T-helper 1 cell treated with Interleukin-12 subunit alpha and Interleukin-12 subunit beta and Interleukin-4 antibody, amounts not matched to agents 30 μg/mL and 1 μg/mL, for 36 hours (primary cell): ENCODE measurements around the gene MTRR.
"Not testable (repeated sequence)": the region's sequence is repeated elsewhere in the genome, so short reads cannot be mapped to it uniquely, and the experiment has no call there.

Source experiments
- H3K27ac Mint-ChIP-seq: one replicate; pipeline ENCODE4 v1.8.0; 2021; ENCODE audit warnings: mild to moderate bottlenecking, mixed read lengths
- H3K27me3 Mint-ChIP-seq: one replicate; pipeline ENCODE4 v1.8.0; 2021; ENCODE audit warnings: low read depth, mixed read lengths
- H3K36me3 Mint-ChIP-seq: one replicate; pipeline ENCODE4 v1.8.0; 2021; ENCODE audit warnings: low read depth, mixed read lengths
- H3K4me1 Mint-ChIP-seq: one replicate; pipeline ENCODE4 v1.8.0; 2021; ENCODE audit warnings: low read depth, mixed read lengths
- H3K4me3 Mint-ChIP-seq: one replicate; pipeline ENCODE4 v1.8.0; 2021; ENCODE audit warnings: mild to moderate bottlenecking, moderate library complexity, mixed read lengths
- H3K9me3 Mint-ChIP-seq: one replicate; pipeline ENCODE4 v1.8.0; 2021; ENCODE audit warnings: mixed read lengths

MTRR gene

GRCh38 chr5:7897014-7897600 lies 28.2 kb downstream of the MTRR start:
- peaks cover 13% of the 10 kb centered on the region for H3K4me1 Mint-ChIP-seq
- no peak overlapping the region for H3K4me3 Mint-ChIP-seq
- no peaks in the 10 kb centered on the region for H3K9me3 Mint-ChIP-seq
- H3K27ac Mint-ChIP-seq, result no peak overlapping the region
- H3K27me3 Mint-ChIP-seq, result no peaks in the 10 kb centered on the region
- H3K36me3 Mint-ChIP-seq, result peaks cover 69% of the 10 kb centered on the region

- no peak overlapping the region for H3K27ac Mint-ChIP-seq
- H3K4me1 Mint-ChIP-seq, result peaks cover 11% of the 10 kb centered on the region
Measured at GRCh38 chr5:7902201-7902600, 33.3 kb downstream of the MTRR start.

GRCh38 chr5:7902666-7903625 lies 34.0 kb downstream of the MTRR start:
- peaks cover 4% of the 10 kb centered on the region for H3K9me3 Mint-ChIP-seq
- H3K27ac Mint-ChIP-seq, result no peak overlapping the region
- no peaks in the 10 kb centered on the region for H3K27me3 Mint-ChIP-seq
- H3K36me3 Mint-ChIP-seq, result peaks cover 68% of the 10 kb centered on the region
- no peak overlapping the region for H3K4me3 Mint-ChIP-seq
- H3K4me1 Mint-ChIP-seq, result peaks cover 11% of the 10 kb centered on the region

More at GRCh38 chr5:7902201-7902600, 33.3 kb downstream of the MTRR start:
- Mint-ChIP-seq H3K27me3 (no peaks in the 10 kb centered on the region), H3K4me3 (no peak overlapping the region), H3K9me3 (no peaks in the 10 kb centered on the region), H3K36me3 (peaks cover 65% of the 10 kb centered on the region)

GRCh38 chr5:7904170-7904569 lies 35.2 kb downstream of the MTRR start:
- H3K27me3 Mint-ChIP-seq, result no peaks in the 10 kb centered on the region
- H3K36me3 Mint-ChIP-seq, result peaks cover 68% of the 10 kb centered on the region
- H3K27ac Mint-ChIP-seq, result no peak overlapping the region
- peaks cover 14% of the 10 kb centered on the region for H3K9me3 Mint-ChIP-seq
- H3K4me3 Mint-ChIP-seq, result no peak overlapping the region
- peaks cover 11% of the 10 kb centered on the region for H3K4me1 Mint-ChIP-seq

GRCh38 chr5:7907612-7908011 lies 38.7 kb downstream of the MTRR start:
- Mint-ChIP-seq H3K36me3 (peaks cover 60% of the 10 kb centered on the region), H3K27ac (no peak overlapping the region)

GRCh38 chr5:7908317-7908716 lies 39.4 kb downstream of the MTRR start:
- H3K27ac Mint-ChIP-seq, result no peak overlapping the region
- H3K36me3 Mint-ChIP-seq, result peaks cover 58% of the 10 kb centered on the region
- H3K9me3 Mint-ChIP-seq, result peaks cover 36% of the 10 kb centered on the region
- no peak overlapping the region for H3K4me3 Mint-ChIP-seq
- H3K4me1 Mint-ChIP-seq, result peaks cover 5% of the 10 kb centered on the region
- no peaks in the 10 kb centered on the region for H3K27me3 Mint-ChIP-seq

More at GRCh38 chr5:7907612-7908011, 38.7 kb downstream of the MTRR start:
- no peaks in the 10 kb centered on the region for H3K27me3 Mint-ChIP-seq
- peaks cover 29% of the 10 kb centered on the region for H3K9me3 Mint-ChIP-seq
- peaks cover 5% of the 10 kb centered on the region for H3K4me1 Mint-ChIP-seq
- no peak overlapping the region for H3K4me3 Mint-ChIP-seq

- Mint-ChIP-seq H3K27me3 (peaks cover 3% of the 10 kb centered on the region), H3K36me3 (peaks cover 37% of the 10 kb centered on the region), H3K27ac (no peak overlapping the region), H3K4me1 (no peaks in the 10 kb centered on the region), H3K4me3 (no peak overlapping the region), H3K9me3 (peaks cover 36% of the 10 kb centered on the region)
Measured at GRCh38 chr5:7910738-7911428, 41.9 kb downstream of the MTRR start.

GRCh38 chr5:7911429-7911771 lies 42.5 kb downstream of the MTRR start:
- Mint-ChIP-seq H3K9me3 (peaks cover 36% of the 10 kb centered on the region), H3K36me3 (peaks cover 36% of the 10 kb centered on the region)
- H3K4me3 Mint-ChIP-seq, H3K4me1 Mint-ChIP-seq, H3K27me3 Mint-ChIP-seq, H3K27ac Mint-ChIP-seq: not testable (repeated sequence)

GRCh38 chr5:7916171-7916804 lies 47.3 kb downstream of the MTRR start:
- Mint-ChIP-seq H3K4me1 (no peaks in the 10 kb centered on the region), H3K4me3 (no peak overlapping the region), H3K9me3 (peaks cover 12% of the 10 kb centered on the region), H3K36me3 (peaks cover 6% of the 10 kb centered on the region), H3K27me3 (peaks cover 7% of the 10 kb centered on the region), H3K27ac (no peak overlapping the region)

- no peaks in the 10 kb centered on the region for H3K4me1 Mint-ChIP-seq
- H3K36me3 Mint-ChIP-seq, result peaks cover 3% of the 10 kb centered on the region
- H3K9me3 Mint-ChIP-seq, result peaks cover 9% of the 10 kb centered on the region
- no peak overlapping the region for H3K27ac Mint-ChIP-seq
- H3K4me3 Mint-ChIP-seq, result no peak overlapping the region
- H3K27me3 Mint-ChIP-seq, result peaks cover 7% of the 10 kb centered on the region
Measured at GRCh38 chr5:7917130-7918123, 48.5 kb downstream of the MTRR start.

- H3K4me3 Mint-ChIP-seq, result no peak overlapping the region
- H3K27me3 Mint-ChIP-seq, result no peaks in the 10 kb centered on the region
- no peaks in the 10 kb centered on the region for H3K4me1 Mint-ChIP-seq
- no peak overlapping the region for H3K27ac Mint-ChIP-seq
- H3K9me3 Mint-ChIP-seq, result no peaks in the 10 kb centered on the region
- H3K36me3 Mint-ChIP-seq, result no peaks in the 10 kb centered on the region
Measured at GRCh38 chr5:7925961-7926695, 57.2 kb downstream of the MTRR start.

- no peak overlapping the region for H3K27ac Mint-ChIP-seq
- H3K4me1 Mint-ChIP-seq, result no peaks in the 10 kb centered on the region
- H3K36me3 Mint-ChIP-seq, result no peaks in the 10 kb centered on the region
- no peaks in the 10 kb centered on the region for H3K9me3 Mint-ChIP-seq
- H3K4me3 Mint-ChIP-seq, result no peak overlapping the region
- no peaks in the 10 kb centered on the region for H3K27me3 Mint-ChIP-seq
Measured at GRCh38 chr5:7926720-7927119, 57.8 kb downstream of the MTRR start.
